ENCODE results near the gene ZNF154. TPM values are rescaled to one million over a fixed set of nuclear protein-coding genes. Genes with fewer than 3 reads are reported as not detected.

The ZNF154 gene
- polyA plus RNA-seq, 6 donors from 2014 or later, result 4.3 to 12.9 (median 6.0) TPM

- ATAC-seq (ENCODE audit: low read depth in 2 of 2) (no peak), DNase-seq (no peak)
- H3K36me3 Mint-ChIP-seq, result no peaks in the 10 kb centered on the region
- peaks cover 5 to 11% (median 6%) of the 10 kb centered on the region in 3 donors for H3K4me1 Mint-ChIP-seq
- H3K9me3 Mint-ChIP-seq, result peaks cover 0 to 2% (median 0%) of the 10 kb centered on the region in 7 donors
- H3K27ac Mint-ChIP-seq, result no peak within 1 kb of the TSS
- H3K4me3 Mint-ChIP-seq, result no peak within 1 kb of the TSS
- peaks cover 26 to 57% (median 45%) of the 10 kb centered on the region in 3 donors for H3K27me3 Mint-ChIP-seq
Measured at GRCh38 chr19:57668635-57669034, 40.4 kb downstream of the ZNF154 start, which contains the start of gene ZSCAN4. TSS of gene ZSCAN4 (plus strand) at chr19:57668935. CDS start at chr19:57676146, 7,211 bp downstream.

GRCh38 chr19:57667228-57667627, 41.8 kb downstream of the ZNF154 start:
- peaks cover 0 to 2% (median 0%) of the 10 kb centered on the region in 7 donors for H3K9me3 Mint-ChIP-seq
- no peak overlapping the region for H3K27ac Mint-ChIP-seq
- H3K27me3 Mint-ChIP-seq, result peaks cover 27 to 62% (median 41%) of the 10 kb centered on the region in 3 donors
- ATAC-seq (ENCODE audit: low read depth in 2 of 2), result no peak
- no peaks in the 10 kb centered on the region for H3K36me3 Mint-ChIP-seq
- no peak overlapping the region for H3K4me3 Mint-ChIP-seq
- peaks cover 5 to 12% (median 6%) of the 10 kb centered on the region in 3 donors for H3K4me1 Mint-ChIP-seq
- no peak for DNase-seq

- Mint-ChIP-seq H3K4me3 (peak overlapping the region; percentile 42 to 87 (median 78)), H3K27me3 (peaks cover 30 to 64% (median 41%) of the 10 kb centered on the region in 3 donors)
- ATAC-seq (ENCODE audit: low read depth in 2 of 2), result no peak
Measured at GRCh38 chr19:57665261-57665806, 43.7 kb downstream of the ZNF154 start.

GRCh38 chr19:57664269-57665127, 44.5 kb downstream of the ZNF154 start:
- Mint-ChIP-seq H3K36me3 (no peaks in the 10 kb centered on the region), H3K27ac (no peak overlapping the region), H3K4me3 (peak overlapping the region; percentile 61 to 95 (median 86)), H3K27me3 (peaks cover 39 to 70% (median 46%) of the 10 kb centered on the region in 3 donors), H3K4me1 (peaks cover 5 to 12% (median 6%) of the 10 kb centered on the region in 3 donors), H3K9me3 (peaks cover 0 to 2% (median 0%) of the 10 kb centered on the region in 7 donors)
- DNase-seq (peak; percentile 11), ATAC-seq (ENCODE audit: low read depth in 2 of 2) (peak; percentile 69 to 73)

More at GRCh38 chr19:57665261-57665806, 43.7 kb downstream of the ZNF154 start:
- Mint-ChIP-seq H3K4me1 (peaks cover 5 to 12% (median 6%) of the 10 kb centered on the region in 3 donors), H3K9me3 (peaks cover 0 to 2% (median 0%) of the 10 kb centered on the region in 7 donors), H3K36me3 (no peaks in the 10 kb centered on the region), H3K27ac (no peak overlapping the region)
- no peak for DNase-seq

GRCh38 chr19:57656346-57656745, 52.7 kb downstream of the ZNF154 start:
- H3K36me3 Mint-ChIP-seq, result peaks cover 9 to 44% of the 10 kb centered on the region in 2 donors

GRCh38 chr19:57655443-57655842, 53.6 kb downstream of the ZNF154 start:
- no peak for DNase-seq
- peaks cover 9 to 45% of the 10 kb centered on the region in 2 donors for H3K36me3 Mint-ChIP-seq
- H3K4me3 Mint-ChIP-seq, result no peak overlapping the region
- peaks cover 4 to 10% (median 4%) of the 10 kb centered on the region in 3 donors for H3K4me1 Mint-ChIP-seq
- no peak overlapping the region for H3K27ac Mint-ChIP-seq
- peaks cover 50 to 70% (median 68%) of the 10 kb centered on the region in 3 donors for H3K27me3 Mint-ChIP-seq
- ATAC-seq (ENCODE audit: low read depth in 2 of 2), result no peak
- peaks cover 8 to 27% (median 21%) of the 10 kb centered on the region in 7 donors for H3K9me3 Mint-ChIP-seq

More at GRCh38 chr19:57656346-57656745, 52.7 kb downstream of the ZNF154 start:
- DNase-seq (no peak), ATAC-seq (ENCODE audit: low read depth in 2 of 2) (no peak)
- no peak overlapping the region for H3K4me3 Mint-ChIP-seq
- no peak overlapping the region for H3K27ac Mint-ChIP-seq
- H3K9me3 Mint-ChIP-seq, result peaks cover 8 to 27% (median 21%) of the 10 kb centered on the region in 7 donors
- H3K4me1 Mint-ChIP-seq, result peaks cover 3 to 9% (median 3%) of the 10 kb centered on the region in 3 donors
- H3K27me3 Mint-ChIP-seq, result peaks cover 57 to 77% (median 75%) of the 10 kb centered on the region in 3 donors

- no peak for DNase-seq
- H3K4me1 Mint-ChIP-seq, result peaks cover 4 to 10% (median 4%) of the 10 kb centered on the region in 3 donors
- H3K4me3 Mint-ChIP-seq, result no peak overlapping the region
- peaks cover 8 to 27% (median 21%) of the 10 kb centered on the region in 7 donors for H3K9me3 Mint-ChIP-seq
- H3K27me3 Mint-ChIP-seq, result peaks cover 38 to 57% (median 53%) of the 10 kb centered on the region in 3 donors
- H3K36me3 Mint-ChIP-seq, result peaks cover 9 to 45% of the 10 kb centered on the region in 2 donors
- ATAC-seq (ENCODE audit: low read depth in 2 of 2), result no peak
- H3K27ac Mint-ChIP-seq, result no peak overlapping the region
Measured at GRCh38 chr19:57653689-57654088, 55.3 kb downstream of the ZNF154 start.

- no peak overlapping the region for H3K27ac Mint-ChIP-seq
- H3K27me3 Mint-ChIP-seq, result peaks cover 32 to 55% (median 51%) of the 10 kb centered on the region in 3 donors
- H3K36me3 Mint-ChIP-seq, result peaks cover 8 to 45% of the 10 kb centered on the region in 2 donors
- H3K4me1 Mint-ChIP-seq, result peaks cover 4 to 10% (median 4%) of the 10 kb centered on the region in 3 donors
- peaks cover 8 to 27% (median 19%) of the 10 kb centered on the region in 7 donors for H3K9me3 Mint-ChIP-seq
- no peak for ATAC-seq (ENCODE audit: low read depth in 2 of 2)
- DNase-seq, result no peak
- peak overlapping the region in 2 of 8 donors; percentile 13 to 20 for H3K4me3 Mint-ChIP-seq
Measured at GRCh38 chr19:57651654-57651996, 57.4 kb downstream of the ZNF154 start.

- DNase-seq (no peak), ATAC-seq (ENCODE audit: low read depth in 2 of 2) (no peak)
- Mint-ChIP-seq H3K27ac (no peak overlapping the region), H3K9me3 (peaks cover under 1 to 24% (median 11%) of the 10 kb centered on the region in 7 donors), H3K4me1 (peaks cover 4 to 10% (median 4%) of the 10 kb centered on the region in 3 donors), H3K4me3 (no peak overlapping the region), H3K27me3 (peaks cover 6 to 23% (median 19%) of the 10 kb centered on the region in 3 donors), H3K36me3 (peaks cover 3 to 17% of the 10 kb centered on the region in 2 donors)
Measured at GRCh38 chr19:57648331-57649003, 60.5 kb downstream of the ZNF154 start.

Other genes starting within 250 kb of the ZNF154 start
- 1 to 10 TPM; 4.3 to 9.7 (median 6.8) TPM for gene ZNF772, start 231.6 kb downstream of the ZNF154 start, polyA plus RNA-seq (ENCODE audit: low read depth in 6 of 6)
- gene ZNF419, start 221.5 kb downstream of the ZNF154 start, polyA plus RNA-seq (ENCODE audit: low read depth in 6 of 6), result 10 to 100 TPM in 4 of 6 donors, 1 to 10 TPM in 2; 7.0 to 15.7 (median 12.1) TPM
- gene ZNF773, start 209.3 kb downstream of the ZNF154 start, polyA plus RNA-seq (ENCODE audit: low read depth in 6 of 6), result 10 to 100 TPM; 10.1 to 25.5 (median 13.1) TPM
- 10 to 100 TPM in 3 of 6 donors, 1 to 10 TPM in 3; 3.3 to 14.2 (median 9.5) TPM for gene ZNF549, start 181.8 kb downstream of the ZNF154 start, polyA plus RNA-seq (ENCODE audit: low read depth in 6 of 6)
- 10 to 100 TPM in 3 of 6 donors, 1 to 10 TPM in 3; 3.8 to 19.8 (median 9.4) TPM for gene ZNF550, start 149.3 kb downstream of the ZNF154 start, polyA plus RNA-seq (ENCODE audit: low read depth in 6 of 6)
- 1 to 10 TPM; 3.4 to 9.7 (median 7.7) TPM for gene ZNF416, start 130.3 kb downstream of the ZNF154 start, polyA plus RNA-seq (ENCODE audit: low read depth in 6 of 6)
- 10 to 100 TPM; 14.2 to 22.7 (median 17.8) TPM for gene ZIK1, start 125.1 kb downstream of the ZNF154 start, polyA plus RNA-seq (ENCODE audit: low read depth in 6 of 6)
- gene ZNF530, start 109.3 kb downstream of the ZNF154 start, polyA plus RNA-seq (ENCODE audit: low read depth in 6 of 6), result 10 to 100 TPM in 2 of 6 donors, 1 to 10 TPM in 4; 4.1 to 14.7 (median 7.2) TPM
- gene ZNF134, start 95.0 kb downstream of the ZNF154 start, polyA plus RNA-seq (ENCODE audit: low read depth in 6 of 6), result 10 to 100 TPM; 17.2 to 32.7 (median 20.6) TPM
- gene ZNF211, start 76.0 kb downstream of the ZNF154 start, polyA plus RNA-seq (ENCODE audit: low read depth in 6 of 6), result 10 to 100 TPM in 5 of 6 donors, not detected in 1; 17.0 to 27.4 (median 20.9) TPM
- gene ZSCAN4, start 40.3 kb downstream of the ZNF154 start, polyA plus RNA-seq (ENCODE audit: low read depth in 6 of 6), result not detected
- gene ZNF551, start 27.2 kb downstream of the ZNF154 start, polyA plus RNA-seq (ENCODE audit: low read depth in 6 of 6), result 10 to 100 TPM in 3 of 6 donors, 1 to 10 TPM in 2, under 1 TPM in 1; 0.91 to 14.1 (median 9.8) TPM
- 10 to 100 TPM; 25.2 to 41.6 (median 30.4) TPM for gene ZNF671, start 18.4 kb upstream of the ZNF154 start, polyA plus RNA-seq (ENCODE audit: low read depth in 6 of 6)
- gene ZNF776, start 37.6 kb upstream of the ZNF154 start, polyA plus RNA-seq (ENCODE audit: low read depth in 6 of 6), result 10 to 100 TPM; 11.9 to 18.4 (median 15.1) TPM
- 10 to 100 TPM; 17.1 to 29.8 (median 24.1) TPM for gene ZNF586, start 60.5 kb upstream of the ZNF154 start, polyA plus RNA-seq (ENCODE audit: low read depth in 6 of 6)
- 10 to 100 TPM in 2 of 6 donors, 1 to 10 TPM in 4; 4.1 to 15.2 (median 6.3) TPM for gene ZNF552, start 105.7 kb upstream of the ZNF154 start, polyA plus RNA-seq (ENCODE audit: low read depth in 6 of 6)
- 1 to 10 TPM in 5 of 6 donors, not detected in 1; 1.3 to 3.0 (median 1.5) TPM for gene ZNF587B, start 121.1 kb upstream of the ZNF154 start, polyA plus RNA-seq (ENCODE audit: low read depth in 6 of 6)
- gene ZNF587, start 140.7 kb upstream of the ZNF154 start, polyA plus RNA-seq (ENCODE audit: low read depth in 6 of 6), result 10 to 100 TPM in 1 of 6 donors, 1 to 10 TPM in 5; 4.5 to 11.1 (median 6.8) TPM
- gene ZNF814, start 179.8 kb upstream of the ZNF154 start, polyA plus RNA-seq (ENCODE audit: low read depth in 6 of 6), result 10 to 100 TPM; 27.7 to 41.6 (median 34.5) TPM
- gene ZNF417, start 207.4 kb upstream of the ZNF154 start, polyA plus RNA-seq (ENCODE audit: low read depth in 6 of 6), result 1 to 10 TPM in 5 of 6 donors, under 1 TPM in 1; 0.80 to 6.4 (median 2.1) TPM
- gene ZNF418, start 226.2 kb upstream of the ZNF154 start, polyA plus RNA-seq (ENCODE audit: low read depth in 6 of 6), result 10 to 100 TPM in 4 of 6 donors, 1 to 10 TPM in 2; 7.9 to 23.3 (median 12.2) TPM
- gene ZNF256, start 238.5 kb upstream of the ZNF154 start, polyA plus RNA-seq (ENCODE audit: low read depth in 6 of 6), result 10 to 100 TPM in 5 of 6 donors, 1 to 10 TPM in 1; 9.1 to 20.6 (median 13.9) TPM